SK-MEL-5 (cell line): ENCODE measurements around the gene P2RX4. TPM values are rescaled to one million over a fixed set of nuclear protein-coding genes. Genes with fewer than 3 reads are reported as not detected.
"Not testable (repeated sequence)": the region's sequence is repeated elsewhere in the genome, so short reads cannot be mapped to it uniquely, and the experiment has no call there.

Experiments used
- DNase-seq: peaks from one replicate; pipeline ENCODE4 v3.0.0-alpha.2; 2016; ENCODE audit warnings: low read depth, low spot score
- in situ Hi-C: cut with HindIII; loops from 2 replicates; pipeline ENCODE4 v1.10.0; 2016; ENCODE audit warnings: low sequenced_read_pairs, high pct_unique_total_duplicates, low pct_unique_long_range_greater_than_20kb
- total RNA-seq: library from RNA; depleted of rRNA; stranded (reverse); fragments of >200 nt; shearing (Covaris generic); gene quantifications from 2 replicates; pipeline ENCODE4 v1.2.3, GENCODE V29; 2014

Gene P2RX4
- total RNA-seq, 1 experiment from 2014 or later, result 158 TPM

DNA sequence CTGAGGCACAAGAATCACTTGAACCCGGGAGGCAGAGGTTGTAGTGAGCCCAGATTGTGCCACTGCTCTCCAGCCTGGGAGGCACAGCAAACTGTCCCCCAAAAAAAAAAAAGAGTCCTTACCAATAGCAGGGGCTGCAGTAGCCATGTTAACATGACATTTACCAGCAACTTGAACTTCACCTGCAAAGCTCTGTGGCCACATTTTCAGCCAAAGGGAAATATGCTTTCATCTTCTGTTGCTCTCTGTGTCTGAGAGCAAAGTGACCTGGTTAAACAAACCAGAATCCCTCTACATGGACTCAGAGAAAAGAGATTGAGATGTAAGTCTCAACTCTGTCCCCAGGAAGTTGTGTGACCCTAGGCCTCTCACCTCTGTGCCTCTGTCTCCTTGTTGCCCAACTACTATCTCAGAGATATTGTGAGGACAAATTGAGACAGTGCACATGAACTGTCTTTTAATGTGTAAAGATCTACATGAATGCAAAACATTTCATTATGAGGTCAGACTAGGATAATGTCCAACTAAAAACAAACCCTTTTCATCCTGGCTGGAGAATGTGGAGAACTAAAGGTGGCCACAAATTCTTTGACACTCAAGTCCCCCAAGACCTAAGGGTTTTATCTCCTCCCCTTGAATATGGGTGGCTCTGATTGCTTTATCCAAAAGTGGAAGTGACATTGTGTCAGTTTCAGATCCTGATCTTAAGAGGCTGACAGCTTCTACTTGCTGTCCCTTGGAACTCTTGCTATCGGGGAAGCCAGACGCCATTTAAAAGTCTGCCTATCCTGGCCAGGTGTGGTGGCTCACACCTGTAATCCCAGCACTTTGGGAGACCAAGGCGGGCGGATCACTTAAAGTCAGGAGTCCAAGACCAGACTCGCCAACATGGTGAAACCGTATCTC, 24.7 kb upstream of the P2RX4 start:
- in situ Hi-C loops, result no loop called here

DNA sequence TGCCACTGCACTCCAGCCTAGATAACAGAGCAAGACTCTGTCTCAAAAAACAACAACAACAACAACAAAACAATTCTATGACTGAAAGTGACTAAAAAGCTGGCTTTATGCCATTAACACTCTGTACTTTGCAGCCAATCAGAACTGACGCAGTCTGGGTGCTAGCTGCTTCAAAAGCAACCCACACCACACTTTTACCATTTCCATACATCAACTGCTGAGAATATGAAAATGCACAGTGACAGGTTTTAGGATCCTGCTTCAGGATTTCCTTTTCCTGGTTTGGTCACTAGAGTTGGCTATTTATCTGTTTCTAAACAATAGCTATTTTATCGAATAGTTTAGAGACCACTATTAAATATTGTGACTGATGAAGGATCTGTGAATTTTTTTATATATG, 23.1 kb upstream of the P2RX4 start:
- no peak for DNase-seq
- in situ Hi-C loops, result no loop called here

More for the DNA sequence above, 24.7 kb upstream of the P2RX4 start:
- no peak for DNase-seq

DNA sequence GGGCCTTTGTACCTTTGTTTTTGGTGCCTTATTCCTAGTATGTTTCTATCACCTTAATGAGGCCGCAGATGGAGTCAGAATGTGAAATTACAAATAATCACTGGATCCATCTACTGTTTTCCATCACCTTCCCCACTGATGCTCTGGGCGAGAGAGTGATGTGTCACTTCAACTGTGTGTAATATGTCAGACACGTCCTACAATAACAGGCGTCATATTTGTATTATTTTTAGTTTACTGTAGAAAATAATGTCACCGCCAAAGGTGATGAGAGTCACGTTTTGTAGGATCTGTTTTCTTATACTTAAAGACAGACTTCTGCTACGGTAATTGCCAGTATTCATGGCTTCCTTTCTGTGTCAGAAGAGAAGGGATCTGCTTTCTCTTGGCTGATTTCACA, 22.4 kb upstream of the P2RX4 start:
- in situ Hi-C loops, result no loop called here
- no peak for DNase-seq

DNA sequence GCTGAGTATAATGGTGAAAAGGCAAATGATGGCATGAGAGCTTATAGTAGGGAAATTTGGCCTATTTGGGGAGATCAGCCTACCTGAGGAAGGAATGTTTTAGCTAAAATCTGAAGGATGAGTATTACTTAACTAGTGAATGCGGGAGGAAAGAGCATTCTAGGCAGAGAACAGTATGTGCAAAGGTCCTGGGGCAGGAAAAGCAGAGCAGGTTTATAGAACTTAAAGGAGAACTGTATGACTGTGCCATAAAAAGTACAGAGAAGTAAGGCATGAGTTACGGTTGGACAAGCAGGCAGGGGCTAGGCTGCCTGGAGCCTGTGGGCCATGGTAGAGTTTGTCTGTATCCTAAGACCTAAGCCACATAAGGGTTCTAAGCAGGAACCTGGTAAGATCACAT, 21.7 kb upstream of the P2RX4 start:
- in situ Hi-C loops, result no loop called here
- no peak for DNase-seq

DNA sequence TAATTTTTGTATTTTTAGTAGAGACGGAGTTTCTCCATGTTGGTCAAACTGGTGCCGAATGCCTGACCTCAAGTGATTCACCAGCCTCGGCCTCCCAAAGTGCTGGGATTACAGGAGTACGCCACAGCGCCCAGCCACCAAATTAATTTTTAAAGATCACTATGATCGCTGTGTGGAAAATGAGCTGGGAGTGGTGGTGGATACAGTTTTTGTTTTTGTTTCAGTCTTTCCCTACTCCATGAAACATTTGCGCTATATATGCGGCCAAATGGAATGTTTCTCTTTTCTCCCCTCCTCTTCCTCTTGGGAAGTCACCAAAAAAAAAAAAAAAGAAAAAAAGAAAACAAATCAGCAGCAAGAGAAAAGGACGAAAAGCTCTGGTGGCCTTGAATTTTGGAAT, 20.8 kb upstream of the P2RX4 start:
- in situ Hi-C loops, result no loop called here
- DNase-seq, result no peak

DNA sequence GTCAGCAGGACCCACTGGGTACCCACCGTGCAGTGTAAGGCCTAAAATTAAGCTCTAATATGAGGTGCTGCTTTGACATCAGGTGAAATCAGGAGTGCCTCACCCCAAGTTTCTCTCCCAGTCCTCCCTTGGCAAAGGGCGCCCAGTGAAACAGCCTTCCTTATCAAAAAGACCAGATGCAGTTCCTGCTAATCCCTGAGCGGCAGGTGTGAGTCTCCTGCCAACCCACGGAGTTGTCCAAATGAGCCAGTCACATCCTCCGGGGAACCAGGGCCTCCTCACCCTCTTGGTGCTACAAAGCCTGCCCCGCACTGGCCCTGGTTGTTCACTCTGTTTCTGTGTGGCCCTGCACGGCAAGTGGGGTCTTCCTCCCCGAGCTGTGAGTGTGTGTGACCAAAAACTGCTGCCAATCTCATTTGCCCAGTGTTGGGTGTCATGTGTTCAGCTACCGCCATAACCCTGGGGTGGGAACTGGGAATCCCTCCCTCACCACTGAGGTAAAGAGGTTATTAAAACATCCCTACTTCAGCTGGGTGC, 20.2 kb upstream of the P2RX4 start:
- no peak for DNase-seq
- in situ Hi-C loops, result no loop called here

DNA sequence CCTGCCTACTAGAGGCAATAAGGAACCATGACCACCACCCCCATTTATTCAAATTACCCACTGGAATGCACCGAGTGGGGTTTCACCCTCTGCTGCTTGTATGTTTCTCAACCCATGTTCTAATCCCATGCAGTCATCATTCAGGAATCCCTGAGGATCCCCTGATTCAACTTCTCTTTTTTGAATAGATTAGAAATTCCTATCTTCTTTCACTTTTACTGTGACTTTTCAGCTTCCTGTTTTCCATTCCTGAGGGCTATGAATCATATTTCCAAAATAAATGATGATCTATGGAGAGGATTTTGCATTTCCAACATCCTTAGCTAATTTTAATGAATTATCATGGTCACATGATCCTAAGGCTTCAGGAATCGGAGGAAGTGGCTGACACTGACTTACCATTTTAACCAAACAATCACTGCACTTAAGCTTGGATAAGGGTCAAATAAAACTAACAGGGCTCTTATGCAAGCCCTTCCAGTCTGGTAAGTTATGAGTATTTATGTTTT, 19.4 kb upstream of the P2RX4 start:
- peak; percentile 40 for DNase-seq
- in situ Hi-C loops, result no loop called here

DNA sequence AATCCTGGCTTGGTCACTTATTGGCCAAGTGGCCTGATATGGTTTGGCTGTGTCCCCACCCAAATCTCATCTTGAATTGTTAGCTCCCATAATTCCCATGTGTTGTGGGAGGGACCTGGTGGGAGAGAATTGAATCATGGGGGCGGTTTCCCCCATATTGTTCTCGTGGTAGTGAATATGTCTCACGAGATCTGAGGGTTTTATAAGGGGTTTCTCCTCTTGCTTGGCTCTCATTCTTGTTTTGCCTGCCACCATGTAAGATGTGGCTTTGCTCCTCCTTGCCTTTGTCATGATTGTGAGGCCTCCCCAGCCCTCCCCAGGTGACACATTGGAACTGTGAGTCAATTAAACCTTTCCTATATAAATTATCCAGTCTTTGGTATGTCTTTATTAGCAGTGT, 18.8 kb upstream of the P2RX4 start:
- no peak for DNase-seq
- in situ Hi-C loops, result no loop called here

DNA sequence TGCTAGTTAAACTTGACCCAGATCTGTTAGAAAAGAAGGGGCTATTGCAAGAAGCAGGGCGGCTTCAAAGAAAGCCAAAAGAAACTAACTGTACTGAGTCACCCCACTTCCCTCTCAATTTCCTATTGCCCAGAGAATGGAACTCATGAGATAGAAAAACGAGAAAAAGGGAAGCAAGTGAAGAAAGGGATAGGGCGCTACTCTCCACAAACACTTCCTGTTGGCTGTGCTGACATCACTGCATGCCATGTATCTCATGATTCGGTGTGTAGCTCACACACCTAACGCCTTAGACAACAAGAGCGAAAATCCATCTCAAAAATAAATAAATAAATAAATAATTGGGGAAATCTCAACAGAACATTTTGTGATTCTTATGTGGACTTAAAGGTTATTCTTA, 13.0 kb upstream of the P2RX4 start:
- in situ Hi-C loops, result no loop called here
- no peak for DNase-seq

DNA sequence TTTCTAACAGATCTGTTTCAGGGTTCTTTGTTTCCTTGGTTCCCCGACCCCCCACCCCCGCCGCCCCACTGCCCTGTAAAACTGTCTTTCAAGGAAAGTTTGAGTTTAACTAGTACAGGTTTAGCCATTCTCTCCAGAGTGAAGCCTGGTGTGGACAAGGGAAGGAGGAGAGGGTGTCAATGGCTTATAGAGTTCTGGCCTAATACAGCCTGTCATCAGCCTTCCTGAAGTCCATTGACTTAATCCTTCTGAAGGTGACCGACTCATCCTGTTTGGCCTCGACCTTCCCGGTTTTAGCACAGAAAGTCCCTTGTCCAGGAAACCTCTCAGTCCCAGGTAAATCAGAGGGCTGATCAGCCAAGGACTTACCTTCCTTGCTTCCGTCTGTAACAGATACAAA, 11.0 kb upstream of the P2RX4 start:
- in situ Hi-C loops, result no loop called here
- no peak for DNase-seq

DNA sequence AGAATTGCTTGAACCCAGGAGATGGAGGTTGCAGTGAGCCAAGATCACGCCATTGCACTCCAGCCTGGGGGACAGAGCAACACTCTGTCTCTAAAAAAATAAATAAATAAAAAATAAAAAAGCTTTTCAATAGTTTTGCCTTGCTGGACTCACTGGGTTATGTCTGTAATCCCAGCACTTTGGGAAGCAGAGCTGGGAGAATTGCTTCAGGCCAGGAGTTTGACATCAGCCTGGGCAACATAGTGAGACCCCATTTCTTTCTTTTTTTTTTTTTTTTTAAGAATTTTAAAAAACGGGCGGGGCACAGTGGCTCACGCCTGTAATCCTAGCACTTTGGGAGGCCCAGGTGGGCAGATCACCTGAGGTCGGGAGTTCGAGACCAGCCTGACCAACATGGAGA, 8.8 kb upstream of the P2RX4 start:
- DNase-seq, in situ Hi-C loops: not testable (repeated sequence)

DNA sequence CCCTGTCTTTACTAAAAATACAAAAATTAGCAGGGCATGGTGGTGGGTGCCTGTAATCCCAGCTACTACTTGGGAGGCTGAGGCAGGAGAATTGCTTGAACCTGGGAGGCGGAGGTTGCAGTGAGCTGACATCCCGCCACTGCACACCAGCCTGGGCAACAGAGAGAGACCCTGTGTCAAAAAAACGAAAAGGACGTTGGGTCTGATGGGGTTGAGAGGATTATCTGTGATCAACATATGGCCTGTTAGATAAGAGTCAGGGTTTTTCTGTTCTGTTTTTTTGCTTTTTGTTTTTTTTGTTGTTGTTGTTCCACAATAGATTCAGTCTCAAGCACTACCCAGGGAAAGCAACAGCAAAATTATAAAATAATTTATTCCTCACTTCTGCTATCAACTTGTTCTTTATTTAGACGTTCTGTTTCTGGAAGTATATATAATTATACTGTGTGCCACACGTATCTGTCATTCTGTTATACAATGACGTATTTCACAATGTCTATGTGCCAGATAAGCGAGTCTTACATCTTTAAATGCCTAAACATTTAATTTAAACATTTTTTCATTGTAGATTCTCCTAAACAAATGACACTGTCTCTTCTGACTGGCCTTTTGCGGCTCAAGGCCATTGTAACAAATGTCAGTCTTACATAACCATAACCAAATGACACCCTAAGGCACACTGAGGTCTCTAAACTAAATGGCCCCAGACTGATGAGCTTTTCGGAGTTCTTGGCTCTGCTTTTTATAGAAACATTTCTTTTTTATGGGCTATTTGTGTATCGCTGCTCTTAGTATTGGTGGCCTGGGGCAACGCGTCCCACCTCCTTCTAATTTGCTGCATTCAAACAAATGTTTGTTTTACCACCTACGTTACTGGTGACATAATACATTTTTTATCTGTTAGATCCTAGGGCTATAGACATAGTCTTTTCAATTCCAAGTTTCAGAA, 7.2 kb upstream of the P2RX4 start:
- DNase-seq, result peak; percentile 20
- in situ Hi-C loops, result no loop called here

DNA sequence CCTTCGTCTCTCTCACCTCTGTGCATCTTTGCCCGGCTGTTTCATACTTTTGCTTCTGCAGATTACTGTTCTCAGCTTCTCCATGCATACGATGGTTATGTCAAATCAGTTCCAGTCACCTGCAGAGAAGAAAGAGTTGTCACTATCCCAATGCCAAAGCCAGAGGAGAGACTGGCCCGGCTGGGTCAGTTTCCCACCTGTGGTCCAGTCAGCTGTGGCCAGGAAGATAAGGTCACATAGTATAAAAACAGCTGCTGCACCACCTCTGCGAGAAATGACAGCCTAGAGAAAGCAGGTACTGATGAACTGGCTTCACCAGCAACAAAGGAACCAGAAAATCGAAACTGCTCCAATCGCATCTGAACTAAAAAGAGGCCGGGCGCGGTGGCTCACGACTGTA, 6.4 kb upstream of the P2RX4 start:
- DNase-seq, result no peak
- in situ Hi-C loops, result no loop called here

DNA sequence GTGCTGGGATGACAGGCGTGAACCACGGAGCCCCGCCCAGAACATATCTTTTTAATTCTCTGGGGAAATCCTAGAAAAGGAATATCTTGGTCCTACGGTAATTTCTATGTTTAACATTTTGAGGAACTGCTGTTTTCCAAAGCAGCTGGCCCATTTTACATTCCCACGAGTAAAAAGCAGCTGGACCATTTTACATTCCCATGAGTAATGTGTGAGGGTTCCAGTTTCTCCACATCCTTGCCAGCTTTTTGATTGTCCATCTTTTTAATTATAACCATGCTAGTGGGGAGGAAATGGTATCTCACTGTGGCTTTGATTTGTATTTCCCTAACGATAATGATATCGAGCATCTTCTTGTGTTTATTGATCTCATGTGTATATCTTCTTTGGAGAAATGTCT, 4.4 kb upstream of the P2RX4 start:
- in situ Hi-C loops, result no loop called here
- no peak for DNase-seq

DNA sequence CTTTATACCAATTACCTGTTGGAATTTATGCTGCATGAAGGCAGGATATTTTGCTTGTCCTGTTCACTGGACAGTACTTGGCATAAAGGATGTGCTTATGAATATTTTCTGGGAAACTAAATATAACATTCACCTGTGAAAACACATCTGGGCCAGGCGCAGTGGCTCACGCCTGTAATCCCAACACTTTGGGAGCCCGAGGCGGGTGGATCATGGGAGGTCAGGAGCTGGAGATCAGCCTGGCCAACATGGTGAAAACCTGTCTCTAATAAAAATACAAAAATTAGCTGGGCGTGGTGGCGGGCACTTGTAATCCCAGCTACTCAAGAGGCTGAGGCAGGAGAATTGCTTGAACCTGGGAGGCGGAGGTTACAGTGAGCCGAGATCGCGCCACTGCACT, 1.4 kb upstream of the P2RX4 start:
- in situ Hi-C loops, DNase-seq: not testable (repeated sequence)

DNA sequence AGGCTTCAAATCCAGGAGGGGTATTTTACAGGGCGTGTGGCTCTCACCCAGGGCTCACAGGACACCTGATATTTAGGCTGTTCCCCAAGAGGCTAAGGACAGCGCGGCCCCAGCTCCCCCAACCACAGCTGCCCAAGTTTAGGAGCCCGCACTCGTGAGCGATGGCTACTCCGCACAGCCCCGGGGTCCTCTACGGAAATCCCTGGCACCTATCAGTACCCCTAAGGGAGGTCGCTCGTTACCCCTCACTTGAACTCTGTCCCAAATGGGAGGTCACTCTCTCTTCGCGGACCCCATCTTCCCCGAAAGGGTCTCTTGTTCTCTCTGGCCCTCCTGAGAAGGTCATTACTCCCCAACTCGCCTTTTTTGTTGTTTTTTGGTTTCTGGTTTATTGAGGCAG, 708 bp upstream of the P2RX4 start:
- no peak for DNase-seq
- in situ Hi-C loops, result no loop called here

DNA sequence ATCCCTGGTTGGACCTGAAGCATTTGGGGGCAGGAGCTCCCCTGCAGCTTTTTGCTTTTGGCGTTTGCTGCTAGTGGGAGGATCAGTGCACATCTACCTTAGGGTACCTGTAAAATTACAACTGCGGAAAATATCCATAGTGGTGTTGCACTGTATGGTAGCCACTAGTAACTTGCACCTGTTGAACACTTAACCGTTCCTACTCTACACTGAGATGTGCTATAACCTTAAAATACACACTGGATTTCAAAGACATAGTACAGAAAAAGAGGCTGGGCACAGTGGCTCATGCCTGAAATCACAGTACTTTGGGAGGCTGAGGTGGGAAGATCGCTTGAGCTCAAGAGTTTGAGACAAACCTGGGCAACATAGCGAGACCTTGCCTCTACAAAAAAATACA, 2.9 kb downstream of the P2RX4 start:
- in situ Hi-C loops, result no loop called here
- DNase-seq, result no peak

DNA sequence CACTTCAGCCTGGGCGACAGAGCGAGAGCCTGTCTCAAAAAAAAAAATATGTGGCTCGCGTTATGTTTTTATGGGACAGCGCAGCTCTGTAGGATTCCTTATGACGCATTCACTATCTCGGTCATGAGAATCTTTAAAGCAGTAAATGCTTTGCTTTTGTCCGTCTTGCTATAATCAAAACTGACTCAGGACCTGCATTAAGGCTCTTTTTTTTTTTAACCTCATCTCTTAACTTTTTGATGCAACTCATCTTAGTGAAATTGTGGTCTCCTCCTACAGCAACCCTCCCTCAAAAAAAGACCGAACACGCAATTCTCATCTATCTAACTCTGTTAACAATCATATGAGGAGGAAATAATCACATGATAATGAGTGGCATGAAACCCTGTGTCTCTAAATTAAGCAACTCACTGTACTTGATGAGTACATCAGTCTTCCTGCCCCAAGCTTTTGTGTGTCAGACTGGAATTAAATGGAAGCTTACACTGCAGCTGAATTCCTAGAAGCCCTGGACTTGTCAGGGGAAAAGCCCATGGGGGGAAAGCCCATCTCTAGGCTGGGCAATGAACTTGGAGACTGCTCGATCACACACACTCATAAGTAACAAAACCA, 4.3 kb downstream of the P2RX4 start:
- in situ Hi-C loops, result no loop called here
- DNase-seq, result peak; percentile 94
